ENCODE data around the gene HLA-A.
A peak's percentile ranks its signal among the peaks of the same experiment; 100 is the strongest.

The HLA-A gene

DNA sequence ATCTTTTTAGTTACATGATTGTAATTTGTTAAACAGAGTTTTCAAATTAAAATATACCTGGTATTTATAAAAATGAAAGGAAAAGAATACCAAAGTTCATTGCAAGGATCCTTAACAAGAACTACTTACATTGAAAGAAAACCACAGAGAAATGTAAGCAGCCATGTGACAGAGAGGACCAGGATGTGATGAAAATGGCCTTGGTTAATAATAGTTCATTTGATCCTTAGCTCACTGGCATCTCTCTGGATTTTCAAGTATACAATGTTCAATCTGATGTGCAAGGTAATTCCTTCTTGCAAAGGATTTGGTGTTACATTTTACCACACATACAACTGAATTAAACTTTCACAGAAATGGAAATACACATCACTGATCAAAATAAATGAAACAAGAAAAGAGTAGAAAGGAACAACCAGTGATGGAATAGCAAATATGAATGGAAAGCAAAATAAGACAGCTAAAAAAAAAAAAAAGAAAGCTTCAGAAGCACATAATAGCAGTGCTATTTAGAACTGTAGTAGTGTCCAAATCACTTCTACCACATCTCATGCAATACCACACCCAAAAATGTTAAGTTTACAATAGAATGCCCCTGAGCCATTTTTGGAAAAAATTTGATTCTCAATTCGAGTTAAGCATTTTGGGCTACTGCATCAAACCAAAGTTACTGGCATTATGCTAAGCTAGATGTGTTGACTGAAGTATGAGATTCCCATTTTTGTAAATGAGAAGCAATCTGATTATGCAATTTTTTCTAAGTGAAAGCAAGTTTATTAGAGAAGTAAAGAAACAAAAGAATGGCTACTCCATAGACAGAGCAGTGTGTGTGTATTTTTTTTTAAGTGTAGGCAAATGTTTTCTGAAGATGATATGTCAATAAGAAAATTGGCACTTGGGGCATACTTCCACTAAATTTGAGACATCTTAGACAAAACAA lies 22.6 kb upstream of the HLA-A start:
- Histone ChIP-seq H4K5ac (ENCODE audit: low read length) (no peak overlapping the region), H3K79me2 (ENCODE audit: control insufficient read depth, insufficient read depth, low read length) (no peaks in the 10 kb centered on the region), H3K27ac (ENCODE audit: low read depth, low read length) (no peak overlapping the region), H2BK15ac (replicated peaks; ENCODE audit: low read depth) (no peak overlapping the region), H2BK5ac (ENCODE audit: low read length) (no peak overlapping the region), H2BK120ac (ENCODE audit: low read depth, low read length) (no peak overlapping the region), H3K9ac (ENCODE audit: low read length) (no peak overlapping the region), H3K36me3 (ENCODE audit: control insufficient read depth, insufficient read depth, low read length) (no peaks in the 10 kb centered on the region), H4K8ac (ENCODE audit: low read depth, low read length) (no peak overlapping the region), H2AK5ac (ENCODE audit: low read length) (no peak overlapping the region), H3K23ac (ENCODE audit: low read length) (no peak overlapping the region), H3K4me1 (ENCODE audit: control insufficient read depth, low read depth, low read length) (no peaks in the 10 kb centered on the region), H3K4me2 (ENCODE audit: low read length) (no peak overlapping the region), H3K79me1 (ENCODE audit: low read length) (no peaks in the 10 kb centered on the region), H3K56ac (ENCODE audit: low read length) (no peak overlapping the region), H3K4me3 (ENCODE audit: low read length) (no peak overlapping the region), H3K18ac (ENCODE audit: low read length) (no peak overlapping the region), H3K4ac (ENCODE audit: low read depth, low read length) (no peak overlapping the region), H3K27me3 (ENCODE audit: insufficient read depth, low read length, poor library complexity) (no peaks in the 10 kb centered on the region)
- DNase-seq, result no peak
- no CpG with 5 or more reads among the region's 1 CpG for WGBS (ENCODE audit: extremely low coverage, insufficient coverage, low lambda C conversion rate)

- H4K8ac ChIP-seq (ENCODE audit: low read depth, low read length), result no peak overlapping the region
- no peaks in the 10 kb centered on the region for H3K79me1 ChIP-seq (ENCODE audit: low read length)
- no peak overlapping the region for H3K4me3 ChIP-seq (ENCODE audit: low read length)
- no peak for DNase-seq
- H2BK120ac ChIP-seq (ENCODE audit: low read depth, low read length), result no peak overlapping the region
- no peak overlapping the region for H3K27ac ChIP-seq (ENCODE audit: low read depth, low read length)
- no peaks in the 10 kb centered on the region for H3K4me1 ChIP-seq (ENCODE audit: control insufficient read depth, low read depth, low read length)
- no peaks in the 10 kb centered on the region for H3K79me2 ChIP-seq (ENCODE audit: control insufficient read depth, insufficient read depth, low read length)
- H3K23ac ChIP-seq (ENCODE audit: low read length), result no peak overlapping the region
- H3K9ac ChIP-seq (ENCODE audit: low read length), result no peak overlapping the region
- WGBS (ENCODE audit: extremely low coverage, insufficient coverage, low lambda C conversion rate), result no CpG with 5 or more reads among the region's 3 CpGs
- H4K5ac ChIP-seq (ENCODE audit: low read length), result no peak overlapping the region
- no peak overlapping the region for H3K4me2 ChIP-seq (ENCODE audit: low read length)
- no peak overlapping the region for H2AK5ac ChIP-seq (ENCODE audit: low read length)
- H2BK15ac ChIP-seq (replicated peaks; ENCODE audit: low read depth), result no peak overlapping the region
- no peak overlapping the region for H3K18ac ChIP-seq (ENCODE audit: low read length)
- no peak overlapping the region for H3K56ac ChIP-seq (ENCODE audit: low read length)
- H2BK5ac ChIP-seq (ENCODE audit: low read length), result no peak overlapping the region
- no peak overlapping the region for H3K4ac ChIP-seq (ENCODE audit: low read depth, low read length)
- no peaks in the 10 kb centered on the region for H3K36me3 ChIP-seq (ENCODE audit: control insufficient read depth, insufficient read depth, low read length)
- H3K27me3 ChIP-seq (ENCODE audit: insufficient read depth, low read length, poor library complexity), result no peaks in the 10 kb centered on the region
Measured at GRCh38 chr6:29924287-29924686, 18.0 kb upstream of the HLA-A start.

GRCh38 chr6:29924731-29925130 lies 17.6 kb upstream of the HLA-A start:
- H3K79me2 ChIP-seq (ENCODE audit: control insufficient read depth, insufficient read depth, low read length), result no peaks in the 10 kb centered on the region
- no peak overlapping the region for H3K23ac ChIP-seq (ENCODE audit: low read length)
- no CpG with 5 or more reads among the region's 3 CpGs for WGBS (ENCODE audit: extremely low coverage, insufficient coverage, low lambda C conversion rate)
- H2BK5ac ChIP-seq (ENCODE audit: low read length), result no peak overlapping the region
- H4K5ac ChIP-seq (ENCODE audit: low read length), result no peak overlapping the region
- H3K4ac ChIP-seq (ENCODE audit: low read depth, low read length), result no peak overlapping the region
- H3K4me2 ChIP-seq (ENCODE audit: low read length), result no peak overlapping the region
- H3K4me3 ChIP-seq (ENCODE audit: low read length), result no peak overlapping the region
- no peak overlapping the region for H2AK5ac ChIP-seq (ENCODE audit: low read length)
- H3K4me1 ChIP-seq (ENCODE audit: control insufficient read depth, low read depth, low read length), result no peaks in the 10 kb centered on the region
- H3K9ac ChIP-seq (ENCODE audit: low read length), result no peak overlapping the region
- no peak overlapping the region for H3K27ac ChIP-seq (ENCODE audit: low read depth, low read length)
- peak; percentile 3 for DNase-seq
- no peak overlapping the region for H3K18ac ChIP-seq (ENCODE audit: low read length)
- H2BK120ac ChIP-seq (ENCODE audit: low read depth, low read length), result no peak overlapping the region
- H4K8ac ChIP-seq (ENCODE audit: low read depth, low read length), result no peak overlapping the region
- no peak overlapping the region for H3K56ac ChIP-seq (ENCODE audit: low read length)
- no peaks in the 10 kb centered on the region for H3K27me3 ChIP-seq (ENCODE audit: insufficient read depth, low read length, poor library complexity)
- no peaks in the 10 kb centered on the region for H3K36me3 ChIP-seq (ENCODE audit: control insufficient read depth, insufficient read depth, low read length)
- no peaks in the 10 kb centered on the region for H3K79me1 ChIP-seq (ENCODE audit: low read length)
- H2BK15ac ChIP-seq (replicated peaks; ENCODE audit: low read depth), result no peak overlapping the region

DNA sequence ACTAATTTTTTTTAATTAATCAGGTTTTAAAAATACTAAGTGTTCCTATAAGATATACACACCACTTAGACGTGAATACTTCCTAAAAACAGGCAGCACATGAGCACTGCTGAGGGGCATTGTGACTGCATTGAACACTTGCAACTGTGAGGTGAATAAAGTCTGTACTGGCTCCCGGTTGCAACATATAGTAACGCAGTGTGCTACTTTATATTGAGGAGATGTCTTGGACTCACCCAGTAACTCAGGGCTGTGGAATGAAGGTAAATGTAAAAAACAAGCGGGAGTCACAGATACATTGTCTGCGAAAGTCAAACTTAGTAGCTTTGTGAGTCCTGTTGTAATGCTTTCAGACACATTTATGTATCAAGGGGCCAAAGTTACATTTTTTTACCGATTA lies 17.0 kb upstream of the HLA-A start:
- Histone ChIP-seq H2BK120ac (ENCODE audit: low read depth, low read length) (no peak overlapping the region), H2AK5ac (ENCODE audit: low read length) (no peak overlapping the region), H3K56ac (ENCODE audit: low read length) (no peak overlapping the region), H3K4ac (ENCODE audit: low read depth, low read length) (no peak overlapping the region), H4K8ac (ENCODE audit: low read depth, low read length) (no peak overlapping the region), H2BK15ac (replicated peaks; ENCODE audit: low read depth) (no peak overlapping the region), H3K79me2 (ENCODE audit: control insufficient read depth, insufficient read depth, low read length) (no peaks in the 10 kb centered on the region), H3K27me3 (ENCODE audit: insufficient read depth, low read length, poor library complexity) (no peaks in the 10 kb centered on the region), H3K4me1 (ENCODE audit: control insufficient read depth, low read depth, low read length) (no peaks in the 10 kb centered on the region), H3K23ac (ENCODE audit: low read length) (no peak overlapping the region), H4K5ac (ENCODE audit: low read length) (no peak overlapping the region), H3K4me2 (ENCODE audit: low read length) (no peak overlapping the region), H3K79me1 (ENCODE audit: low read length) (no peaks in the 10 kb centered on the region), H3K36me3 (ENCODE audit: control insufficient read depth, insufficient read depth, low read length) (no peaks in the 10 kb centered on the region), H3K9ac (ENCODE audit: low read length) (no peak overlapping the region), H3K18ac (ENCODE audit: low read length) (no peak overlapping the region), H3K4me3 (ENCODE audit: low read length) (no peak overlapping the region), H3K27ac (ENCODE audit: low read depth, low read length) (no peak overlapping the region), H2BK5ac (ENCODE audit: low read length) (no peak overlapping the region)
- WGBS (ENCODE audit: extremely low coverage, insufficient coverage, low lambda C conversion rate), result no CpG with 5 or more reads among the region's 6 CpGs
- DNase-seq, result no peak

GRCh38 chr6:29925727-29926412 lies 16.5 kb upstream of the HLA-A start:
- Histone ChIP-seq H3K4ac (ENCODE audit: low read depth, low read length) (no peak overlapping the region), H3K18ac (ENCODE audit: low read length) (no peak overlapping the region), H3K23ac (ENCODE audit: low read length) (no peak overlapping the region), H3K27ac (ENCODE audit: low read depth, low read length) (no peak overlapping the region), H3K4me1 (ENCODE audit: control insufficient read depth, low read depth, low read length) (no peaks in the 10 kb centered on the region), H3K9ac (ENCODE audit: low read length) (no peak overlapping the region), H2BK15ac (replicated peaks; ENCODE audit: low read depth) (no peak overlapping the region), H3K4me3 (ENCODE audit: low read length) (no peak overlapping the region), H3K36me3 (ENCODE audit: control insufficient read depth, insufficient read depth, low read length) (no peaks in the 10 kb centered on the region), H3K56ac (ENCODE audit: low read length) (no peak overlapping the region), H3K79me1 (ENCODE audit: low read length) (no peaks in the 10 kb centered on the region), H2BK120ac (ENCODE audit: low read depth, low read length) (no peak overlapping the region), H4K8ac (ENCODE audit: low read depth, low read length) (no peak overlapping the region), H4K5ac (ENCODE audit: low read length) (no peak overlapping the region), H2AK5ac (ENCODE audit: low read length) (no peak overlapping the region), H3K79me2 (ENCODE audit: control insufficient read depth, insufficient read depth, low read length) (no peaks in the 10 kb centered on the region), H3K4me2 (ENCODE audit: low read length) (no peak overlapping the region), H3K27me3 (ENCODE audit: insufficient read depth, low read length, poor library complexity) (no peaks in the 10 kb centered on the region), H2BK5ac (ENCODE audit: low read length) (no peak overlapping the region)
- DNase-seq, result no peak
- no CpG with 5 or more reads among the region's 24 CpGs for WGBS (ENCODE audit: extremely low coverage, insufficient coverage, low lambda C conversion rate)
